Heart left ventricle (tissue), 13 donors: Measurements from ENCODE around the gene RPL29.

Experiments used
- CTCF ChIP-seq, 12 donors: fragments of 200-600 bp; sonication (generic) in 4 of 12; IDR thresholded peaks; one replicate each; pipeline versions ENCODE4 v1.5.0 to v1.8.0; 2018 to 2022; ENCODE audit warnings: antibody characterized with exemption in 12 of 12, mild to moderate bottlenecking in 5 of 12
- POLR2A ChIP-seq, 2 donors: fragments of 450-650 bp; IDR thresholded peaks; one replicate each; pipeline ENCODE4 v1.6.1; 2017; ENCODE audit warnings: antibody characterized with exemption in 2 of 2, mild to moderate bottlenecking in 2 of 2, moderate library complexity in 2 of 2
- donor health status: ischemic (EF 13 %, LVEDD 7.1; RV severe dilation, severe dysfunction).
- donor health status: DM: no; HTN: yes; CAD: no.
- donor health status: DM: no; HTN: no; CAD: no.
- donor health status: ischemic (EF 25% LVEDD 6.9; RV normal size, moderate dysfunction).
- donor health status: ischemic (EF 25% LVEDD 5.7; RV mildly dilated, moderate dysfunction).
- donor health status: ischemic (EF 35%, LVEDD 5.7; RV mildly dilated, moderate dysfunction).
- donor health status: nonischemic (EF 11% LVEDD 7.7; RV severe dilation, severe dysfunction).
- donor health status: DM: yes; HTN: yes; CAD: no.
- donor health status: PGD.
- donor health status: ischemic (EF 29% LVEDD 5.4; RV normal size, mild dysfunction).
- donor health status: nonischemic (EF 23%, LVEDD 6.1; RV moderate dilation, normal function).

- no peak for TF ChIP-seq POLR2A (IDR thresholded peaks at IDR 0.05)
- TF ChIP-seq CTCF (IDR thresholded peaks at IDR 0.05): no peak
These were observed 7.2 kb downstream of the RPL29 start for GRCh38 chr3:51988286-51989146.
